ENCODE measurements around the gene ZDHHC8.

ZDHHC8 gene

GRCh38 chr22:20192293-20192971, 60.8 kb downstream of the ZDHHC8 start:
- Mint-ChIP-seq H3K27ac (no peak overlapping the region), H3K36me3 (no peaks in the 10 kb centered on the region), H3K4me3 (no peak overlapping the region), H3K9me3 (no peaks in the 10 kb centered on the region), H3K4me1 (no peaks in the 10 kb centered on the region), H3K27me3 (no peaks in the 10 kb centered on the region)
- no peak for DNase-seq
- ATAC-seq (replicated peaks), result no peak

GRCh38 chr22:20192972-20193760, 61.6 kb downstream of the ZDHHC8 start:
- Mint-ChIP-seq H3K27ac (no peak overlapping the region), H3K4me3 (no peak overlapping the region), H3K36me3 (no peaks in the 10 kb centered on the region), H3K27me3 (peaks cover 0 to 4% of the 10 kb centered on the region in 2 donors), H3K9me3 (no peaks in the 10 kb centered on the region), H3K4me1 (no peaks in the 10 kb centered on the region)
- DNase-seq, result no peak
- no peak for ATAC-seq (replicated peaks)

- Mint-ChIP-seq H3K9me3 (no peaks in the 10 kb centered on the region), H3K36me3 (no peaks in the 10 kb centered on the region), H3K27me3 (peaks cover 0 to 4% of the 10 kb centered on the region in 2 donors), H3K27ac (no peak overlapping the region), H3K4me3 (no peak overlapping the region), H3K4me1 (no peaks in the 10 kb centered on the region)
- DNase-seq (no peak), ATAC-seq (replicated peaks) (no peak)
Measured at GRCh38 chr22:20193761-20194494, 62.3 kb downstream of the ZDHHC8 start.

- DNase-seq (no peak), ATAC-seq (replicated peaks) (peak; percentile 26 to 45)
- H3K4me1 Mint-ChIP-seq, result no peaks in the 10 kb centered on the region
- H3K27me3 Mint-ChIP-seq, result peaks cover 0 to 4% of the 10 kb centered on the region in 2 donors
- H3K9me3 Mint-ChIP-seq, result no peaks in the 10 kb centered on the region
- H3K36me3 Mint-ChIP-seq, result no peaks in the 10 kb centered on the region
- no peak overlapping the region for H3K4me3 Mint-ChIP-seq
- no peak overlapping the region for H3K27ac Mint-ChIP-seq
Measured at GRCh38 chr22:20194681-20195593, 63.3 kb downstream of the ZDHHC8 start.

GRCh38 chr22:20196094-20196842, 64.7 kb downstream of the ZDHHC8 start:
- H3K4me1 Mint-ChIP-seq, result no peaks in the 10 kb centered on the region
- no peak for ATAC-seq (replicated peaks)
- no peaks in the 10 kb centered on the region for H3K36me3 Mint-ChIP-seq
- no peak for DNase-seq
- H3K4me3 Mint-ChIP-seq, result no peak overlapping the region
- peaks cover 0 to 4% of the 10 kb centered on the region in 2 donors for H3K27me3 Mint-ChIP-seq
- no peaks in the 10 kb centered on the region for H3K9me3 Mint-ChIP-seq
- no peak overlapping the region for H3K27ac Mint-ChIP-seq
